ENCODE data around the gene BEAN1. TPM values are rescaled to one million over a fixed set of nuclear protein-coding genes. Genes with fewer than 3 reads are reported as not detected.
A peak's percentile ranks its signal among the peaks of the same experiment; 100 is the strongest.

BEAN1 gene
- total RNA-seq, 1 donor from 2014 or later, result not detected

DNA sequence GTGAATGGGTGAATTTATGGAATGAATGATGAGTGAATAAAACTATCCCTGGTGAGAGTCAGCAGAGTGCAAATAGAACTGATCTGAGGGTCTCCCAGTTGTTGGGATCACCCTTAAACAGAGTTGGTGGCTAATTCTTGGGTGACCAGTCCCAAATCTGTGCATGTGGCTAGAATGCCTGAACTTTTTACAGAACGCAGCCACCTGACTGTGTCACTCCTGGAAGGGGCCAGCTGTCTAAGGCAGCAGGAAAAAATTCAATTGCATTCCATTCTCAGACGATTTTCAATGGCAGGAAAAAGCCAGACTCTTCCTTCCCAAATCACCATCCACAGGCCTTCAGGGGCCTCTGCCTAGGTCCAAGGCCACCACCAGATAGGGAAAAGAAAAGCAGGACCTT, 43.5 kb downstream of the BEAN1 start:
- peak; percentile 78 for DNase-seq

DNA sequence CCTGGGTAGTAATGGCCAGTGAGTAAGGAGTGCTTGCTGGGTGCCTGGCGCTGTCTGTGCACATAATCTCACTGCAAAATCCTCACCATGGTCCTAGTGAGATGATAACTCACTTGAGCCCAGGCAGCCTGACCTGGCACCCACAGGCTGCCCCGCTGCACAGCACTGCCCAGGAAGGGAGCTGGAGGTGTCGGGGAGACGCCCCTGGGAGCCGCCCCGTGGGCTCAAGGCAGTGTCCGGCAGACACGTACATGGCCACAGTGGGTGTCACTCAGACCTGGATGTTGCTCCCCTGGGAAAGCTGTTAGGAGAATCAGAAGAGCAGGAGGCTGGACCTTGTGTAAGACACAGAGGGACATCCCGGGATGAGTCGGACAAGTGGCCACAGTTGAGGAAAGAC, 44.2 kb downstream of the BEAN1 start:
- no peak for DNase-seq

DNA sequence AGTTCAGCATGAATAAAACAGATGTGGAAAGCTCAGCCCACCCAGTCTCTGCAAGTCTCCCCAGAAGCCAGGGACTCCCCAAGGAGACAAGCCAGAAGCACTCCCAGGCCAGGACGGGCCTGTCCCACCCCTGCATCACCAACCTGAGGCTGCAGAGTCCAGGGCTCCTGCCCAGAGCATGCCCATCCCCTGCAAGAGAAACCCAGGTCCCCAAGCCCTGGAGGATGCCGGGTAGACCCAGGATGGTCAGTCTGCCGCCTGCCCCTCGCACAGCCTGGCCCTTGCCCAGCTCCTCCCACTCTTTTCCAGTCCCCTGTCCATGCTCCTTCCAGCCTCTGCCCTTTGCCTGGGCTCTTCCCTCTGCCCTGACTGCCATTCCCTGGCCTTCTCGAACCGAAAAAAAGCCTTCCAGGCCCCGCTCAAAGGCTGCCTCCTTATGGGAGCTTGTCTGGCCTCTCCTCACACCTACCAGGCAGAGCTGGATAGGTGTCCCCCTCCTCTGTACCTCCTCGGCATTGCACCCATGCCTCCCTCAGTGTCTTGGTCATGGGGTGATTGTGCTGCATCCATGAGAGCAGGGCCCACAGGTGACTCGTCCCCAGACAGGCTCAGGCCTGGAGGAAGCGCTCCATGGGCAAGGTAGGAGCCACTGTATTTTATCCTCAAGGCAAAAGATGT, 44.8 kb downstream of the BEAN1 start:
- no peak for DNase-seq

DNA sequence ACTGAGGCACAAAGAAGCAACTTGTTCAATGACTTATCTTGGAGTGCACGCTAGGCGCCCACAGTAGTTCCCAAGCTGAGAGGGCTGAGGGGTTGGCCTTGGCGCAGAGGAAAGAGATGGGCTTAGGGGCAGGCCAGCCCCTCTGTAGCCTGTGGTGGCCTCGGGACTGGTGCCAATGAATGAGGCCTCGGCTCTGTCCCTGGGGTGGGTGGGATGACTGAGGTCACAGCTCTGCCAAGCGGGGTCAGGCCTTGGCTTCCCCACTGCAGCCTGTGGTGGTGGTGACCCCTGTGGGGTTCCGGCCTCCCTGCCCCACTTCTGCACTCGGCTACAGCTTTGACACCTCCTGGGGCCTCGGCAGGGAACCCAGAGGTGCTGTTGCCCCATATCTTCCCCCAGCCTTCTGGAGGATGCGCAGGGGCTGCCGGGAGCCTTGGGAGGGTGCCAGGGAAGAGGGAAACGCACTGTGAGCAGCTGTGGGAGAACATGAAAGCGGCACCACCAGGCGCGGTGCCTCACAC, 46.0 kb downstream of the BEAN1 start:
- no peak for DNase-seq

DNA sequence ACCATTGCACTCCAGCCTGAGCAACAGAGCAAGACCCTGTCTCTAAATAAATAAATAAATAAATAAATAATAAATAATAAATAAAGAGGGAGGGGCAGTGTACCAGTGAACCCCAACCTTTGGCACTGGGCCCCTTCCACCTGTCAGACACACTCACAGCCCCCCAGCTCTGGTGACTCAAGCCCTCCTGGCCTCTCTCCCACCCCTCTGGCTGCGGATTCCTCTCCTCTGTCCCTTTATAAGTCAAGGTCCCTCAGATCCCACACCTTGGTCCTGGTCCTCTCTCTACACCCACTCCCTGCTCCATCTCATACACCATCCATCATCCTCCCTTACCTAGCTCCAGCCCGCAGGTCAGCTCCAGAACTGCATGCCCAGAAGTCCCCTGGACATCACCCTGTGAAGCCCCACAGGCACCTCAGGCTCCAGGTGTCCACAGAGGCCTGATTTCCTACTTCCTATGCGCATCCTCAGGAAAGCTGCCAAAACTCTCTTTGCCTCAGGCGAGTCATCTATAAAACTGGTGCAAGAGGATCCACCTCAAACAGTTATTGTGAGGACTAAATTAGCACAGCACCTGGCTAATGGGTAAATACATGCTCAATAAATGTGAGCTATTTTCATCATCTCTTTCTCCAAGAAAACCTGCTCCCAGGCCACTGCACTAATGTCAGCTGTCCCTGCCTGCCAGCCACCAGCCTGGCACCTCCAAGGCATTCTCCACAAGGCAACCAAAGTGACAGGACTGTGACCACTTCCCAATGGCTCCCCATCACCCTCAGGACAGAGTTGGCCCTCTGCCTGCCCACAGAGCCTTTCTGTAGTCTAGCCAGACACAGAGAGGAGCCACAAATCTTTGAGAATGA, 46.8 kb downstream of the BEAN1 start:
- DNase-seq, result no peak

DNA sequence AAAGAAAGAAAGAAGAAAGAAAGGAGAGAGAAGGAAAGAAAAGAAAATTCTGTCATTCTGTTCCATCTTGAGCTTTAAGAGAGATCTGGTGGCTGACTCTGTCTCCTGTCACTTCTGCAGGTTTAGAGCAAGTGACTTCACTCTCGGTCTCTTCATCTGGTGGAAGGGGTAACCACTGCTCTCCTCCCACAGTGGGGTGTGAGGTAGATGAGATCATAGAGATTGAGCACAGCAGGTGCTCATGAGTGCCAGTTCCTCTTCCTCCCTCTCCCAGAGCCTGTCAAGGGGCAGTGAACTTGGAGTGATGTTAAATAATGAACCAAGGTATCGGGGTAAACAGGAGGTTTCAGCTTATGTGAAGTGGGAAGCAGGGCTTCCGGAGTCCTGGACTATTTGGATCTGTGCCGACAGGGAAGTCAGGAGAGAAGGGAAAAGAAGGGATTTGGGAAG, 47.7 kb downstream of the BEAN1 start:
- DNase-seq, result peak; percentile 68

DNA sequence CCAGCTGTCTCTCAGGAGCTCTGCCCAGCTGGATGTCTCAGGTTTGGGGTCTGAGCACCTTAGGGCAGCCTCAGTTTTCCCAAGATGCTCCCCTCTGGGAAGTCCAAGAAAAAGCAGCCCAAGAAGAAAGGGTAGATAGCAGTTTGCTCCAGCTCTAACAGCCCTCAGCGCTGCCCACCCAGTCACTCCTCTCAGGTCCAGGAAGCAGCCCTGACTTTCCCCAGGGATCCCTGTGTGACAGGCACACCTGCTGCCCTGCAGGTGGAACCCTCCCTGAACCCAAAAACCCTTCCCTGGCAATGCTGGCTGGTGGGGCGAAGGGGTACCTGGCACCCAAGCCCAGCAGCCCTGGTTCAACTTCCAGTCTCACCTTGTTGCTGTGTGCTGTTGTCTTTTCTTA, 48.1 kb downstream of the BEAN1 start:
- no peak for DNase-seq

DNA sequence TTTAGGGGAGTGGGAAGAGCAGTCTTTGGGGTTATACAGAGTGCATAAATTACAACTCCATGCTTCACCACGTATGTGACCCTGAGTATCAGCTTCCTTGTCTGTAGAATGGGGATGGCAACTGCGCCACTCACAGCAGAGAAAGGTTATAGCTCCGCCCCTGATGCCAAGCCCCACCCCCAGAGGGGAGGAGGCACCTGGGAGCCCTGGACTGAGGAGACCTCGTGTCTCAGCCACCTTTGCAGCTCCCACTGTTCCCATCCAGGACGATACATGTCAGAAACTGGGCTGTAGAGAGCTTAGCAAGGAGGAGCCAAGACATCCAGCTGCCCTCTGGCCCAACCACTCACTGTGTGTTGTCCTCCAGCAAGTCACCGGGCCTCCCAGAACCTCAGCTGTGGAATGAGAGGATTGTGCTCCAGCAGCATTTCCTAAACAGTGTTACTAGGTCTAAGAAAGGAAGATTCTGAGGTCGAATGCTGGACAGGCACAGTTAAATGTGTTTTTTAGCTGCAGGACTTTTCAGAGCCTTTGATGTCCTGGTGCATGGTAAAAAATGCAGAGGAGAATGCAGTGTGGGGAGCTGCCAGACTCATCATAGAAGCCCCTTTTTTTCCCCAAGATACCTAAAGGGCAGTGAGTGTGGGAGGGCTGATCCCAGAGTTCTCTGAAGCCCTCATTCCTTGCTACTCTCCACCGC, 49.4 kb downstream of the BEAN1 start:
- DNase-seq, result no peak

DNA sequence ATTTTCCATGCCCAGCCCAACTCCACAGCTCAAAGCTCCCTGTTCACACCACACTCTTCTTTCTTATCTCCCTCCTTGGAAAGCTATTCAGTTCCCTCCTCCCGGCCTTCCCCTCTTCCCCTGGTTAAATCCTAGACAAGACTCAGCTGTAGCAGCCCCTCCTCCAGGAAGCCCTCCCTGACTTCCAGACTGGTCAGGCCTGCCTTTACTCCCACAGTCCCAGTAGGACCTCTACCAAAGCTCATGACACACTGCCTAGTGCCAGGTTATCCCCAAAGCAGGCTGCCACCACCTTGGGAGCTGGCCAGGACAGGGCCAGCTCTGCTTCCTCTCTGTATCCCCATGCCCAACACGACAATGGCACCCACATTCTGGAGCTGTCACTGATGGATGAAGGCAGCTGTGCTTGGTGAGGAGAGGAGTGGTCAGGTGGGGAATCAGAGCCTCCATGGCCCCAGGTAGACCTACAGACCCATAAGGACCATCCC, 50.0 kb downstream of the BEAN1 start:
- no peak for DNase-seq

DNA sequence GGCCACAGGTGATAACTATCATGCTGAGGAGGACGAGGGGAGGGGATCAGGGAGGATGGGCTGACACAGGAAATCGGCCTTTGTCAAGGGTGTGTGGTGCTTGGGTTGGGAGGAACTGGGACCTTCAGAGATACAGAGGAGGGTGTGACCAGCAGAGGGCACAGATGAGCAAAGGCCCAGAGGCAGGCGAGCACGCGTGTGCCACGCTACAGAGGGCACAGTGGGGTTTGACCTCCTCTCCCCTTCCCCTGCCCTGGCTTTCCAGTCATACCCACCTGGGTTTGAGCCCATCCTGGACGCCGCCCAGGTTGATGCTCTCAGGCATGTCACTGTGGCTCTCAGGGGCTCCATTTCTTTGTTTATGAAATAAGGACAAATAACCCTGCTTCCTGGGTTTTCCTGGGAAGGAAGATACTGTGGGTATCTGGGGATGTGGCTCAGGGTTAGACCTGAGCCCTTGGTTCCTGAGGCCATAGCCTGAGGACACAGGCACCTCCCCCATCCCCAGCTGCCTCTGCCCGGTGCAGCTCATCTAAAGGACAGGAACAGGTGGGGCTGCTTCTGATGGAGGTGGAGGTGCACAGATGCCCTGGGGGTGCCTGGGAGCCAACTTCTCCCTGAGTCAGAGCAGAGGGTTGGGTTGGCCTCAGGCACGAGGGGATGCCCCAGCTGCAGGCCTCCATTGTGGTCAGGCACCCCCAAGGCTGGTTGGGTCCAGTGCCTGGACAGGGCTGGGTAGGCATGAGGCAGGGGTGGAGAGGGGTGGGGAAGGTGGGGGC, 51.8 kb downstream of the BEAN1 start:
- peak; percentile 53 for DNase-seq

DNA sequence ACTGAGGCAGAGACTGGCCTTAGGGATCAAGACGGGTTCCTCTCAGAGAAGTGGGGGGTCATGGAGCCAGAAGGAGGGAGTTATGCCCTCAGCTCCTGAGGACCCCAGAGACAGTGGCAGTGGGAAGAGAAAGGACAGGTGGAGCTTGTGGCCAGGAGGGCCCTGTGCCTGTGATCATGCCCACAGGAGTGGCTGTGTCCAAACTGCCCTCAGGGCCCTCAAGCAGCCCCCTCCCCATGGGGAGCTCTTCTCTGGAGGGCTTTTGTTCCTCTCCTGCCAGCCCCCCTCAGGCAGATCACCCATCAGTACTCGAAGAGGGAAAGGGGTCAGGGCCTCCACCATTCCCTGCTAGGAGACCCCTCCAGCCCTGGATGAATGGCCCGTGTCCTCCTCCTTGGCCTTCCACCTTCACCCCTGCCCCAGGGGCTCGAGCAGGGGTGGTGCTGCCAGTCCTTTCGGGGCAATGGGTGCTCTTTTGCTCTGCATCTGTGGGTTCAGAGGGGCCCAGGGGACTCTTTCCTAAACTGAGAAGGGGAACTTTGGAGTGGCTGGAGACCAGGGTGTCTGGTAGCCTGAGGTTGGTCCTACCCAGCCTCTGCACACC, 52.7 kb downstream of the BEAN1 start:
- no peak for DNase-seq

DNA sequence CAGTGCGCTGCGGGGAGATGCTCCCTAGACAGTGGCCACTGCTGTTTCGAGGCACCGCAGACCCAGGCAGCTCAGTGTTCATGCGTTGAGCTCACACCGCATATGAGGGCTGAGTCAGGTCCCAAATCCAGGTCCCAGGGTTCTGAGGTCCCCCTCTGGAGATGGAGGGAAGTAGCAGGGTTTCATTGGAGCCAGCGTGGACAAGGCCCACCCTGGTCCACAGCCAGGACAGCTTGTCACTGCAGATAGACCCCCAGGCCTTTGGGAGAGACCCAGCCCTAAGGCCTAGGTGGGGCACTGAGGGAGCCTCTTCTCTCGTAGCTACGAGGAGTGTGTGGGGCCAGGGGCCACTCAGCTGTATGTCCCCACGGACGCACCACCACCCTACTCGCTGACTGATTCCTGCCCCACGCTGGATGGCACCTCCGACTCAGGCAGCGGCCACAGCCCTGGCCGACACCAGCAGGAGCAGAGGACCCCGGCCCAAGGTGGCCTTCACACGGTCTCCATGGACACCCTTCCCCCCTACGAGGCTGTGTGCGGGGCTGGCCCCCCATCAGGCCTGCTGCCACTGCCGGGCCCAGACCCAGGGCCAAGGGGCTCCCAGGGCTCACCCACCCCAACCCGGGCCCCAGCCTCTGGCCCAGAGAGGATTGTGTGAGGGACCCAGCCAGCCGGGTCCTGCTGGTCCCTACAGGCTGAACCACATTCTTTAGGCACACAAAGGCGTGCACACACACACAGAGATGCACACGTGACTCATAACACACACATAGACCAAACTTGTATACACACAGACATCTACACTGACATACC, 53.4 kb downstream of the BEAN1 start:
- DNase-seq, result no peak

DNA sequence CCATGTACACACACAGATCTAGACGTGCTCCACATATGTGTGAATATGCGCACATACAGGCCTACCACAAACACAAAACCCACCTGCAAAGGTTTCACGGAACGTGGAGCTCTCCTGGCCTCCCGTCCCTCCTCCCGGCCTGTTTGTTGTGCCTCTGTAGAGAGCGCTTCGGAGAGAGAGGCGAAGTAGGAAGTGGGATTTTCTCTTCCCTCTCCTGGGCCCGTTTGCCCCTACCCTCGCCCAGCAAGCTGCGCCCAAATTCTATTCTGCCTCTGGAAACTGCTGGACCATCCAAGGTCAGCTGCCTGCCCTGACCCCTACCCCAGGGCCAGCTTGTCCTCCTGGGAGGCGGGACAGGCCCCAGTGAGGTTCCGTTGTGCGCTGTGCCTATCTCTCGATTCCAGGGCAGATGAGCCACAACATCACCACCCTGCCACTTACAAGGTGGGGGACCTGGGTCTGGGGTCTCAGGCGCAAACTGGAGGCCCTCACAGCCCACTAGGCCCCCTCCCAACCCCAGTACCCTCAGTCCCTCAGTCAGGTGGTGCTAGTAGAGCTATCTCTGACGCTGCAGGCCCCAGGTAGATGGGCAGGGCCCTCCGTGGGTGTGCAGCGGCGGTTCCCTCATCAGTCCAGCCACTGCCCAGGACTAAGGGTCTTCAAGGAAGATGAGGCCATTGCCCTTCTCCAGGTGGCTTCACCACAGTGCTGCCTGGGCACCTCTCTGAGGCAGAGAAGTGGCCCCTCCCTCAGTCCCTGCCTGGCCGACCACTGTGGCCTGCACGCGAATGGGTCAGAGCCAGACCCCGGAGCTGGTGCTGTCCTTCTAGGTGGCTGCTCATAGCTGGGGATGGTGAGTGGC, 54.2 kb downstream of the BEAN1 start:
- DNase-seq, result no peak

DNA sequence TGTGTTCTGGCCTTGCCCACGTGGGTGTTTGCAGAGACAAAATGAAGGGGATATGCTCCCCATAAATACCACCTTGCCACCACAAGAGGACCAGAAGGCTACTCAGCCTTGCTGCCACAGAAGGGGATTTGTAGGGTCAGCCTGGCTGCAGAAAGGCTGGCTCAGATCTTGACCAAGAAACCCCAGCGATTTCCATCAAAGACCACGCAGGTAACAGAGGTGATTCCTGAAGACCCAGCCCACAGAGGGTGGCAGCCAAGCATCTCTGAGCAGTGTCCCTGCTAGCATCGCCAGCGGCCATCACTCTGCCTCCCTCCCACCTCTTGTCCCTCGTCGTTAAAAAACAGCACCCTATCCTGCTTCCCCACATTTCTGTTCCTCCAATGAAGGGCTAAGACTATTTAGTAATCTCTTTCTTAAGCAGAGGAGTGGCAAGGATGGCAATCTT, 54.9 kb downstream of the BEAN1 start:
- DNase-seq, result no peak

DNA sequence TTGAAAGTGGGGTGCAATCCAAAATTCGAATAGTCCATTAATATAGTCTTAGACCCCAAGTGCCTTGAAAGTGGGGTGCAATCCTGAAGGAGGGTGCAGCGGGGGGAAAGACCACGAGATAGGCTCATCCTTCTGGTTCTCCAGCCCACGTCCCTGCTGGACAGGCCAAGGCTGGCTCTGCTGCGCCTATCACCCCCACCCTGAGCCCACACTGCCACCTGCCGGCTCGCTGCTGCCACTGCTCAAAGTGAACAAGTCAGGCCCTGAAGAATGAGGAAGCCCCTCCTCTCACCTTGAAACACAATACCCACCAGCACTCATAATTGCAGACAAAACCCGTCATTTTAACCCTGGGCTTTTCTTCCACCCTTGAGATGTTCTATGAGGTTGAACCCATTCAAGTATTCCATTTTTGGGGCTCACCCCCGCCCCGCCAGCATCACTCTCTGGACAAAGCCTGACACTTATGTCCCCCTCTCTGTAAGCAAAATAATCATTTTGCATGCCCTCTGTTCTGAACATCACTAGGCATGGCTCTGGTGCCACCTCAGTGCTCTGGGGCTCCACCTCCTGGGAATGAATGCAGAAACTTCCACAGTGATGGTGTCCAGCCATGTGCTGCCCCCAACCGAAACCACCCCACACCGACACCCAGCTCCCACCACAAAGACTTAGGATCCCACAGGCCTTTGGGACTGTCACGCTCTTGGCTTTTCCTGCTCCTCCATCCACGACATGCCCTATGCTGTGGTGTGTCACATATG, 56.8 kb downstream of the BEAN1 start:
- peak; percentile 88 for DNase-seq

DNA sequence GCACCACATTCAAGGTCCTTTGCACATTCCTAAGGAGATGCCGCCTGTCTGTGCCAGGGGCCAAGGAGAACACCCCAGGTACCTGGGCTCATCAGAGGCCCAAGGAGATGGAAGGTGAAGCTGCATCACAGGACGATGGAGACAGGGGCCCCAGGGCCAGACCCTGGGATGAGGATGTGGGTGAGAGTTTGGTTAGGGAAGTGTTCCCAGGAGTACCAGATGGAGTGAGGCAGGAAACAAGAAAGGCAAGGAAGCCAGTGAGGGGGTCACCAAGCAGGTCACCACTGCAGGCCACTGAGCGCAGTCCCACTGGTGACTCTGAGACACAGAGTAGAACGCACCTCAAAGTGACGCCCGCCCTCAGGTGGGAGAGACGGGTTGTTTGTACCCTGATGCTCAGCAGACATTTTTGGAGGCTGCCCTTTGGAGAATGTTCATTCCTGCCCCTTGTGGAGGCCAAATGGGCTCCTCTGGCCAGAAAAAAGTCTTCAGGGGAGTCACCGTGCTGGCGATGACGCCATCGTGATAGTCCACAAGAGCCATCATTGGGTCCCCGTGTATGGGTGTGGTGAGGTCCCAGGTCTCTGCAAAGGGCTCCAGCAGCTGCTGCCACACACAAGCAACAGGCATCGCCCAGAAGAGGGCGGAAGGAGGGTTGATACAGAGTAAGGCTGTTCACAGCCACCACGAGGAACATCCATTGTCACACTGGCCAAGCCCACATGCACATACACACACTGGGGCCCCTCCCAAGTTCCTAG, 57.5 kb downstream of the BEAN1 start:
- no peak for DNase-seq

DNA sequence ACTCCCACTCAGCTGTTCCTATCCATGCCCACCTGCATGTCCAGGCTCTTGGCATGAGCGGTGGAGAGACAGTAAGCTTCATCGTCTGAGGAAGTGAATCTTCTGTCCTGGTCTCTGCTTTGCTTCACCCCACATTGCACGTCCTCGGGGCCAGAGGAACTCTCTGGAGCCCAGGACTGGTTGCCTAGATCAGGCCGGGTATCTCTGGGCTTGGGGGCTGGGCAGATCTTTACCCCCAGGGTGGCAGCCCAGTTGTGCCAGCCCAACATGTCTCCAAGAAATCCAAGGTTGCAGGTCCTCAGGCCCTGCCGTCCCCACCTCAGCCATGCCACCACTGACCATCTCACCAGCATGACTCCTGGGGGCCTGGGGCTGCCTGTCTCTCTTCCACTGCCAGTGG, 58.3 kb downstream of the BEAN1 start:
- no peak for DNase-seq
